ENCODE measurements around the gene ZNF865. TPM values are rescaled to one million over a fixed set of nuclear protein-coding genes. Genes with fewer than 3 reads are reported as not detected.

Gene ZNF865
- total RNA-seq, 1 experiment from 2014 or later = 21.7 TPM

GRCh38 chr19:55613930-55614710 is 8.7 kb downstream of the ZNF865 start (continued):
- TF ChIP-seq CTCF (IDR thresholded peaks at IDR 0.05) (no peak), NFATC4 (CRISPR knock-in tag; IDR thresholded peaks at IDR 0.05) (no peak), ZNF671 (CRISPR knock-in tag; IDR thresholded peaks at IDR 0.05) (no peak)

GRCh38 chr19:55614711-55615542 is 9.5 kb downstream of the ZNF865 start:
- POLR2A ChIA-PET = no interaction called here
- Mint-ChIP-seq H3K4me1 (0 out of 2 replicates have a peak, but pooled peaks cover 3% of the 10 kb centered on the region), H3K27ac (no peak overlapping the region), H3K9me3 (no peaks in the 10 kb centered on the region), H3K27me3 (ENCODE audit: low read depth) (peaks cover 3% of the 10 kb centered on the region; the same call in 1 of the 2 replicates), H3K4me3 (no peak overlapping the region), H3K36me3 (peaks cover 13% of the 10 kb centered on the region)
- TF ChIP-seq ATF1 (CRISPR knock-in tag; IDR thresholded peaks at IDR 0.05) = no peak
- TF ChIP-seq ATF2 (CRISPR knock-in tag; IDR thresholded peaks at IDR 0.05; ENCODE audit: borderline replicate concordance, low read depth) = no peak
- CTCF ChIA-PET = interaction anchor here (2.3 kb wide), 1 partner anchor 9 kb away, joined by 5 read pairs; no protein-coding TSS in a partner anchor
- ATAC-seq (no peak), DNase-seq (ENCODE audit: low spot score) (no peak)

- no peak overlapping the region for H3K4me3 Mint-ChIP-seq
- ChIA-PET POLR2A (no interaction called here), CTCF (interaction anchor here (2.3 kb wide), 1 partner anchor 9 kb away, joined by 5 read pairs; no protein-coding TSS in a partner anchor)
- DNase-seq (ENCODE audit: low spot score) (no peak), ATAC-seq (no peak)
- peaks cover 3% of the 10 kb centered on the region; the same call in 1 of the 2 replicates for H3K27me3 Mint-ChIP-seq (ENCODE audit: low read depth)
- peaks cover 19% of the 10 kb centered on the region for H3K36me3 Mint-ChIP-seq
- H3K27ac Mint-ChIP-seq = no peak overlapping the region
- H3K9me3 Mint-ChIP-seq = 0 out of 2 replicates have a peak, but pooled peaks cover 3% of the 10 kb centered on the region
- 0 out of 2 replicates have a peak, but pooled peaks cover 3% of the 10 kb centered on the region for H3K4me1 Mint-ChIP-seq
- TF ChIP-seq ZNF263 (CRISPR knock-in tag; IDR thresholded peaks at IDR 0.05; ENCODE audit: low read depth) (no peak), SMAD3 (CRISPR knock-in tag; IDR thresholded peaks at IDR 0.05; ENCODE audit: borderline replicate concordance) (no peak), NR1H2 (CRISPR knock-in tag; IDR thresholded peaks at IDR 0.05) (no peak), TCF7 (CRISPR knock-in tag; IDR thresholded peaks at IDR 0.05; ENCODE audit: low read depth) (no peak), ATF6 (CRISPR knock-in tag; IDR thresholded peaks at IDR 0.05) (no peak), IRF1 (CRISPR knock-in tag; IDR thresholded peaks at IDR 0.05) (no peak), MXD4 (CRISPR knock-in tag; IDR thresholded peaks at IDR 0.05; ENCODE audit: borderline replicate concordance) (no peak), FOXP4 (CRISPR knock-in tag; IDR thresholded peaks at IDR 0.05) (no peak), ZSCAN18 (CRISPR knock-in tag; IDR thresholded peaks at IDR 0.05) (no peak)
Observed at GRCh38 chr19:55615543-55616394, 10.3 kb downstream of the ZNF865 start.
